GM21367 (cell line): Measurements from ENCODE around the gene PHPT1.
"Not testable (repeated sequence)": the region's sequence is repeated elsewhere in the genome, so short reads cannot be mapped to it uniquely, and the experiment has no call there.

Source experiments
- ATAC-seq: cut with Tn5 transposase; IDR thresholded peaks from one replicate; pipeline ENCODE4 v1.9.1; 2021; ENCODE audit not compliant: unreplicated experiment

PHPT1 gene

GRCh38 chr9:136823136-136824046 is 25.8 kb upstream of the PHPT1 start:
- ATAC-seq: no peak

- no peak for ATAC-seq
These were observed 24.5 kb upstream of the PHPT1 start for GRCh38 chr9:136824496-136825225.

GRCh38 chr9:136825295-136826187 is 23.7 kb upstream of the PHPT1 start:
- ATAC-seq: no peak

GRCh38 chr9:136826188-136826541 is 23.0 kb upstream of the PHPT1 start:
- ATAC-seq: no peak

DNA sequence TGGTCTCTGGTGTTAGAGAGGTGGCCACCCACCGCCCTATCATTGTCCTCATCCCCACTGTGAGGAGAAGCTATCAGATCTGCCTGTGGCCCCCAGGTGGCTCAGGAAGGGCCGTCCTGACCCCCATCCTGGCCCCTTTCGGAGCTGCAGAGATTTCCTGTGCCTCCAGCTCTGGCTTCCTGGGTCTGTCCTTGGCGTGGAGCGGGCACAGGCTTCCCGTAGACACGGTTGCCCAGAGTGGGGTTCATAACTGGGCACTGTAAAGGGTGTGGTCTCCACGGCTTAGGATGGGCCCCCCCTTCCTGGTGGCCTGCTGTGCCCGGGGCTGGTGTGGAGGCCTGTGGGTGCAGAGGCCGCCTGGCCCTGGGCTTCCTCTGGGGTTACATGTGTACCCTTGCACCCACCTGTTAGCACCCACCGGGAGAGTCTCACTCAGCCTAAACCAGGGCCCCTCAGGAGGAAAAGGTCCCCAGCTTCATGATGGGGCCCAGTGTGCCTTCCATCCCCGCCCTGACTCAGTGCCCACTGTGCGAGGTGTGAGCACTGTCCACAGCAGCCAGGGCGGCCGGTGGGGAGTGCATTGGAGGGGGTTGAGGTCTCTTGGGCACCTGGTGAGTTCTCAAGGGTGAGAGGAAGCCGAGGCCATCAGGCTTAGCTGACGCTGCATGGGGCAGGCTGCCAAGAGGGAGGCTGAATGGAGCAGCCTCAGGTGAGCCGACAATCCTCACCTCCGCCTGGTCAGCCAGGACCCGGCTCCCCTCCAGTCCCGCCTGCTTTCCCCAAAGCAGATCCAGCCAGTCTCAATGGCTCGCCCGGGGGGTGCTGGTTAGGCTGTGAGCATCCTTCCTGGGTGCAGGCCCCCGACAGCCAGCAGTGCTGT is 22.3 kb upstream of the PHPT1 start:
- ATAC-seq: no peak

DNA sequence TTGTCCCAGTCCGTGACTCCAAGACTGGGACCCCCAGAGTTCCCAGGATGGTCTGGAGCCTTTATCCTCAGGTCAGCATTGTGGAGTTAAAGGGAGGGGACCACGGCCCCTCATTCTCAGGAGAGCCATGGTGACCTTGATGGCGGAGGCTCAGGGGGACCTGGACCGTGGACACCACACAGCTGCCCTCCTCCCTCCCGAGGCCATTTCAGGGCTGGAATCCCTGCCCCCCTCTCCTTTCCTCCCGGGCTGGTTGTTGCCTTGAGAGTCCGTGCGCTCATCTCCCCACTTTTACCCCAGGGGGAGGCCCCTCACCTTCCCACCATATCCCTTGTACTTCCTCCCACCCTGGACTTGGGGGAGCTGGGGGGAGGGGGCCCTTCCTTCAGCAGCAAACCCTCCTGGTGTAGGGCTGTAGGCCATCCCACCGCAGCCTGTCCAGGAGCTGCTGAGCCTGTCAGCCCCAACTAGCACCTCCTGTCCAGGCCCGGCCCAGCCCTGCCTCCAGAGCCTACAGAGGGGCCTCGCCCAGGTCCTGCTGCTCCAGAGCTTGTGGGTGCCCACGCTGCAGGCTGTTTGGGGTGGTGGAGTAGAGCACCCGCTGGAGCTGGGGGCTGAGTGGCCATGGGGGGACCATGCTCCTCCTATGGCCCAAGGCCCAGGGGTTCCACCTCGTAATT is 21.3 kb upstream of the PHPT1 start:
- ATAC-seq: no peak

DNA sequence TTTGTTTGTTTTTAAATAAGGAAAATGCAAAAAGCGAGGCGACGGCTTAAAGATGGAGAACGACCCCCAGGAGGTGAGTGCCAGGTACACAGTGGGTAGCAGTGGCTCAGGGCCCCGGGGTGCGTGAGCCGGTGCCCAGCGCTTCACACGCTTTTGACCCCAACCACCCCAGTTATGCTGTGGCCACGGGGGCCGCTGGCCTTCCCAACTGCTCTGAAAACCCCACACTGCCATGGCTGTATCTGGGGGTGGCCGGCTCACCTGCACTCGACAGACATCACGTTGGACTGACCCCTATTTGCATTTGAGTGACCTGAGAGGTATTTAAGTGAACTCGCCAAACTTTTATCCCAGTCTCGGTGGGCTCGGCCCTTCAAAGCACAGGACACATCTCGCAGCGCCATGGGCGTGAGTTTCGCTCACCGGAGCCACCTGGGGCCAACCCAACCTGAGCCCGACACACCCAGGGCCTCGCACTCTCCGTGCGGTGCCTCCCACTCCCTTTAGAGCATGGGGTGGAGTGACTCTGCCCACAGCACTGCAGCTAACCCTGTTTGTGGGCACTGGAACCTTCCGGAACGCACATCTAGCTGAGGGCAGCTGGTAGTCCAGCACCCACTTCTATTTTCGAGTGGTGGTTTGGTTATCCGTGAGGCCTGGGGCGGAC is 20.6 kb upstream of the PHPT1 start:
- ATAC-seq: no peak

GRCh38 chr9:136829412-136829811 is 19.8 kb upstream of the PHPT1 start:
- no peak for ATAC-seq

DNA sequence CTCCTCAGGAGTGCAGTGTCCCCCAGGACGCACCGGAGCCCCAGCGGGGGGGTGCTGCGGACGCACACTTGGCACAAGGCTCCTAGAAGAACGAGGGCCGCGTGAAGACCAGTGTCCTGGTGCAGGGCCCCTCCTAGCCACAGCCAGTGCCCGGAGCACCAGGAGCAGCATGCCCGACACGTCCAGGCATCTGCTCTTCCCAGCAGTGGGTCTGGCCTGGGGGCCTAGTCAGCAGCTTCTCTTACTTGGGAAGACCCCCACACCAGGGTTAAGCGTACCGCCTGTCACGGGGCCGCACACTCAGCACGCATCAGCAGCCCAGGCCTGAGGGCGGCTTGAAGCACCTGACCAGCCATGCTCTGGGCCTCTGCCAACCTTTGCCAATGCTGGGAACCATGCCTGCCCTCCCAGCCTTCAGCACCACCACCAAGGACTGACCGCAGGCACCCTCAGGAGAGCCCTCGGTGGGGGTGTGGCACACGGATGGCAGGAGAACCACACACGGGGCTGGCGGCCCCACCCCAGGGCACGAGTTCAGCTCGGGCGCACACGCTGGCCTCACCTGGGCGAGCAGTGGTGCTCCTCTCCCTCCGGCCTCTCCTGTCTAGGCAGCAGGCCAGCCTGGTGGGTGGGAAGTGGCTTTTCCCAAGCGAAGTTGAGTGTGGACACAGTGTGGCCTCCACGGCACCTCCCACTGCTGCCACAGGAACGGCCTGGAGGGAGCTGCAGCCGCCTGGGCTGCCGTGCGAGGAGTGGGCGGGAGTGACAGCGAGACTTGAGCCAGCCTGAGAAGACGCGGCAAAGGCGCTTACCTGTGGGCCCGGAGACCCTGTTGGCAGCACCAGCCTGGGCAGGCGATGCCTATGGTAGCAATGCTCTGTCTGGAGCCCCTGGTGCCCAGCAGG is 19.0 kb upstream of the PHPT1 start:
- ATAC-seq: no peak

GRCh38 chr9:136831002-136831719 is 18.0 kb upstream of the PHPT1 start:
- no peak for ATAC-seq

DNA sequence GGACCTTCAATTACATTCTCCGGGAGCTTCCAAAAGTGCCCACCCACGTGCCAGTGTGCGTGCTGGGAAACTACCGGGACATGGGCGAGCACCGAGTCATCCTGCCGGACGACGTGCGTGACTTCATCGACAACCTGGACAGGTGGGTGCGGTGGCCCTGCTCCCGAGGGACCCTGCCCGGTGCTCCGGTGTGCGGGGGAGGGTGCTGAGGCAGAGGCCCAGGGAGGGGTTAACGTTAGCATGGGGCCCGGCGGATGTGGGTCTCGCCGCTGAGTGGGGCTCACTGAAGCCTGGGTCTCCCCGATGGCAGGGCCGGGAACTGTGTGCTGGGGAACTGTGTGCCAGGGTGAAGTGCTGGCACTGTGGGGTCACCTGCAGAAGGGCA is 17.5 kb upstream of the PHPT1 start:
- no peak for ATAC-seq

DNA sequence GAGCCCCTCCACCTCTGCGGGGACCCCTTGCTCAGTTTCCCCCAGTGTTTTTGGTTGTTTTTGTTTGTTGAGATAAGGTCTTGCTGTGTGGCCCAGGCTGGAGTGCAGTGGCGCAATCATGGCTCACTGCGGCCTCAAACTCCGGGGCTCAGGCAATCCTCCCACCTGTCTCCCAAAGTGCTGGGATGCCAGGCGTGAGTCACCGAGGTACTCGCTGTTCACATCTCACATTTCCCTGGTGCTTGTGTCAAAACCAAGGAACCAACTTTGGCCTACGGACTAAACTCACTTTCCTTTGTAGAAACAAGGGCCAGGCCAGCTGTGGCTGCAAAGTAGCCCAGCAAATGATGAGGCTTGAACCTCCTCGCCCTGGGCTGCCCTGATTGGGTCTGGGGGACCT is 16.6 kb upstream of the PHPT1 start:
- ATAC-seq: no peak

- not testable (repeated sequence) for ATAC-seq
These were observed 15.7 kb upstream of the PHPT1 start for GRCh38 chr9:136833381-136834048.

DNA sequence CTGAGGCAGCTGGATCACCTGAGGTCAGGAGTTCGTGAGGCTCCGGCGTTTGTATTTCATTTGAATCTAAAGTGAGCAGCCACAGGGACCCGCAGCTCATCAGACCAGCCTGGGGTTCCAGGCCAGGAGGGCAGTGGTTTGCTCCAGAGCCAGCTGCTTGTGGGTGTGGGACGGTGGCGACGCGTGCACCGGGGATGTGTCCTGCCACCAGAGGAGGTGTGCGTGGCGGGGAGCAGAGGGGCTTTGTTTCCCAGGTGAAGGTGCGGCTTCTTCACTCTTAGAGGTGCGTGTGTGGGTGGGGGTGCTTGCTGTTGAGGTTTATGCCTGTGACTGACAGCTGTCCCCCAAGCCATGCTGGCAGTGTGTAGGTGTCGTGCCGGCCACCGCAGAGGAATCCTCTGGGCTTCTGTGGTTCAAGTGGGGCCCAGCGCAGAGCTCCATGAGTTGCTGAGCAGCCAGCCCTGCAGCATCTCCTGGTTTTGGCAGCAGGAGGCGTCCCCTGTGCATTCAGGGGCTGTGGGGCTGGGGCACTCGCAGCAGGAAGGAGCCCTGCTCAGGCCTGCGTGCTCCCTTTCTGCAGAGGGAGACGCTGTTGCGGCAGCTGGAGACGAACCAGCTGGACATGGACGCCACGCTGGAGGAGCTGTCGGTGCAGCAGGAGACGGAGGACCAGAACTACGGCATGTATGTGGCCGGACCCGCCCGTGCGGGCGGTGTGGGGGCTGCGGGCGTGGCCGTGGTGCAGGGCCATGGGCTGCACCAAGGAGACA is 13.9 kb upstream of the PHPT1 start:
- no peak for ATAC-seq

GRCh38 chr9:136835932-136836904 is 13.0 kb upstream of the PHPT1 start:
- no peak for ATAC-seq
